H9 (cell line): ENCODE data around the gene NUDT14. TPM values are rescaled to one million over a fixed set of nuclear protein-coding genes. Genes with fewer than 3 reads are reported as not detected.

Source experiments
- DNase-seq: peaks from one replicate; pipeline ENCODE4 v3.0.0-alpha.2; 2017
- H2AFZ ChIP-seq: one replicate; pipeline ENCODE4 v1.6.1; 2013; ENCODE audit warnings: mild to moderate bottlenecking, low read length, control low read depth, moderate library complexity
- H2AK5ac ChIP-seq: 2 replicates; pipeline ENCODE4 v1.6.1; 2013; ENCODE audit warnings: low read length, control low read depth, mixed read lengths; ENCODE audit not compliant: insufficient read length
- H2BK120ac ChIP-seq: one replicate; pipeline ENCODE4 v1.6.1; 2013; ENCODE audit warnings: low read depth, mild to moderate bottlenecking, low read length, control low read depth, inconsistent platforms; ENCODE audit not compliant: poor library complexity, severe bottlenecking
- H2BK12ac ChIP-seq: 2 replicates; pipeline ENCODE4 v1.6.1; 2013; ENCODE audit warnings: low read length, control low read depth, mixed read lengths, low read depth; ENCODE audit not compliant: insufficient read length
- H2BK15ac ChIP-seq: 2 replicates; pipeline ENCODE4 v1.6.1; 2013; ENCODE audit warnings: low read depth, low read length, control low read depth
- H2BK20ac ChIP-seq: one replicate; pipeline ENCODE4 v1.6.1; 2013; ENCODE audit warnings: low read depth, mild to moderate bottlenecking, low read length, control low read depth, inconsistent platforms; ENCODE audit not compliant: poor library complexity, severe bottlenecking
- H2BK5ac ChIP-seq: 2 replicates; pipeline ENCODE4 v1.6.1; 2013; ENCODE audit warnings: low read length, control low read depth, mixed read lengths; ENCODE audit not compliant: insufficient read length
- H3K14ac ChIP-seq: 2 replicates; pipeline ENCODE4 v1.6.1; 2013; ENCODE audit warnings: low read length, control low read depth; ENCODE audit not compliant: insufficient read depth
- H3K18ac ChIP-seq: 2 replicates; pipeline ENCODE4 v1.6.1; 2013; ENCODE audit warnings: low read depth, mild to moderate bottlenecking, mixed read lengths, low read length, control low read depth; ENCODE audit not compliant: insufficient read length
- H3K23ac ChIP-seq: 2 replicates; pipeline ENCODE4 v1.6.1; 2013; ENCODE audit warnings: low read length, control low read depth, mixed read lengths, low read depth; ENCODE audit not compliant: insufficient read length
- H3K23me2 ChIP-seq: 2 replicates; pipeline ENCODE4 v1.6.1; 2013; ENCODE audit warnings: low read depth, mild to moderate bottlenecking, mixed read lengths, low read length, control low read depth; ENCODE audit not compliant: insufficient read length, poor library complexity, severe bottlenecking
- H3K27ac ChIP-seq: 2 replicates; pipeline ENCODE4 v1.5.1; 2013; ENCODE audit warnings: low read length, control low read depth, mixed read lengths, low read depth; ENCODE audit not compliant: insufficient read length
- H3K27me3 ChIP-seq: 2 replicates; pipeline ENCODE4 v1.6.1; 2013; ENCODE audit warnings: low read length, control low read depth, inconsistent platforms; ENCODE audit not compliant: insufficient read depth
- H3K4ac ChIP-seq: 2 replicates; pipeline ENCODE4 v1.6.1; 2013; ENCODE audit warnings: low read depth, mild to moderate bottlenecking, control low read depth, inconsistent platforms, low read length, moderate library complexity
- H3K4me1 ChIP-seq: 2 replicates; pipeline ENCODE4 v1.6.1; 2013; ENCODE audit warnings: low read length, control low read depth, inconsistent platforms; ENCODE audit not compliant: insufficient read depth
- H3K4me2 ChIP-seq: 2 replicates; pipeline ENCODE4 v1.6.1; 2013; ENCODE audit warnings: low read length, control low read depth, mixed read lengths; ENCODE audit not compliant: insufficient read length, insufficient read depth
- H3K56ac ChIP-seq: 2 replicates; pipeline ENCODE4 v1.6.1; 2013; ENCODE audit warnings: low read depth, mild to moderate bottlenecking, mixed read lengths, low read length, control low read depth; ENCODE audit not compliant: insufficient read length
- H3K79me1 ChIP-seq: 2 replicates; pipeline ENCODE4 v1.6.1; 2013; ENCODE audit warnings: low read depth, mild to moderate bottlenecking, moderate library complexity, low read length, control low read depth, inconsistent platforms; ENCODE audit not compliant: insufficient read depth, poor library complexity, severe bottlenecking
- H3K79me2 ChIP-seq: 2 replicates; pipeline ENCODE4 v1.6.1; 2013; ENCODE audit warnings: low read length, control low read depth, inconsistent platforms; ENCODE audit not compliant: insufficient read depth
- H3K9ac ChIP-seq: 2 replicates; pipeline ENCODE4 v1.6.1; 2013; ENCODE audit warnings: low read length, control low read depth, mixed read lengths; ENCODE audit not compliant: insufficient read length; ENCODE audit errors: extremely low read depth
- H3K9me3 ChIP-seq: one replicate; pipeline ENCODE4 v1.6.1; 2013; ENCODE audit warnings: low read depth, low read length, inconsistent platforms; ENCODE audit not compliant: control insufficient read depth
- H3T11ph ChIP-seq: one replicate; pipeline ENCODE4 v1.6.1; 2013; ENCODE audit warnings: mild to moderate bottlenecking, low read length, control low read depth, inconsistent platforms
- H4K20me1 ChIP-seq: one replicate; pipeline ENCODE4 v1.6.1; 2013; ENCODE audit not compliant: control insufficient read depth, insufficient read length, insufficient read depth
- H4K5ac ChIP-seq: 2 replicates; pipeline ENCODE4 v1.6.1; 2013; ENCODE audit warnings: low read depth, mild to moderate bottlenecking, mixed read lengths, low read length, control low read depth; ENCODE audit not compliant: insufficient read length
- H4K8ac ChIP-seq: replicated peaks from 2 replicates; pipeline ENCODE4 v1.6.1; 2013; ENCODE audit warnings: low read length, control low read depth, mixed read lengths, low read depth; ENCODE audit not compliant: insufficient read length
- H4K91ac ChIP-seq: 2 replicates; pipeline ENCODE4 v1.6.1; 2013; ENCODE audit warnings: low read depth, mild to moderate bottlenecking, moderate library complexity, mixed read lengths, low read length, control low read depth; ENCODE audit not compliant: insufficient read length
- H3K27ac Mint-ChIP-seq, 3 experiments: 2 replicates in 2 of 3; 3 replicates in 1 of 3; pipeline ENCODE4 v1.8.0; 2020 to 2021; ENCODE audit warnings: mixed read lengths in 3 of 3, mild to moderate bottlenecking in 1 of 3, moderate library complexity in 1 of 3
- H3K27me3 Mint-ChIP-seq: 2 replicates; pipeline ENCODE4 v1.8.0; 2021; ENCODE audit warnings: low read depth, mild to moderate bottlenecking, moderate library complexity, mixed read lengths
- H3K36me3 Mint-ChIP-seq, 3 experiments: 2 replicates in 2 of 3; 3 replicates in 1 of 3; pipeline ENCODE4 v1.8.0; 2020 to 2021; ENCODE audit warnings: low read depth in 3 of 3, mixed read lengths in 3 of 3; ENCODE audit not compliant: insufficient read depth in 1 of 3
- H3K4me1 Mint-ChIP-seq, 2 experiments: 2 replicates each; pipeline ENCODE4 v1.8.0; 2020; ENCODE audit warnings: mixed read lengths in 2 of 2
- H3K4me3 Mint-ChIP-seq, 2 experiments: 2 replicates in 1 of 2; 3 replicates in 1 of 2; pipeline ENCODE4 v1.8.0; 2020 to 2021; ENCODE audit warnings: mild to moderate bottlenecking in 2 of 2, mixed read lengths in 2 of 2, moderate library complexity in 1 of 2
- H3K9me3 Mint-ChIP-seq, 2 experiments: 2 replicates in 1 of 2; 3 replicates in 1 of 2; pipeline ENCODE4 v1.8.0; 2020; ENCODE audit warnings: mild to moderate bottlenecking in 2 of 2, mixed read lengths in 2 of 2, moderate library complexity in 1 of 2
- WGBS: extraction: QIAGEN DNeasy Blood & Tissue Kit; methylation state at CpG from one replicate; pipeline ENCODE4 v1.1.7; 2013; ENCODE audit warnings: missing lambda C conversion rate, low lambda C conversion rate, mixed read lengths; ENCODE audit not compliant: insufficient read length; ENCODE audit errors: extremely low coverage; 5-methylcytosine and 5-hydroxymethylcytosine counted together
- total RNA-seq: library from RNA; stranded (reverse); gene quantifications from 2 replicates; pipeline ENCODE4 v1.2.1, GENCODE V29; 2021
- TF ChIP-seq, protein P1 (sequence below): fragments of 200-600 bp; sonication (generic); conservative IDR thresholded peaks from 3 replicates; pipeline ENCODE4 v1.8.0; 2021; ENCODE audit warnings: antibody characterized with exemption, mild to moderate bottlenecking

Gene NUDT14
- total RNA-seq, 1 experiment from 2014 or later = 41.1 TPM

DNA sequence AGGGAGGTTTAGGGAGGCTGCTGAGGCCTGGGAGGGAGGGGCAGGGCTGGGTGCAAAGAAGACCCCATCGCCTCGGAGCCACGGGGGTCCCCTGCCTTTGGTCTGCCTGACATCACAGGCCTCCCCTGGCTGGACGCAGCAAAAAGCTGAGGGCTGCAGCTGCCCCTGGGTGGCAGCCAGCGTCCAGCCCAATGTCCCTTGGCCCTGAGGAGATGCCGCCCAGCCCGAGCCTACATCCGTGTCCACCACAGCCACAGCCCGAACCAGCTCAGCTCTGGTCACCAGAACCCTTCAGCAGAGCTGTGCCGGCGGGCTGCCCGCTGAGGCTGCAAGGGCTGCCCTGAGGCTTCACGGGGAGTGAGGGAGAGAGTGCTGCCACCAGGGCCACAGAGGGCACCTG is 1.9 kb downstream of the NUDT14 start:
- Histone ChIP-seq H3K27ac (no peak overlapping the region), H3K4me1 (no peaks in the 10 kb centered on the region), H3K27me3 (no peaks in the 10 kb centered on the region; the same call in 1 of the 2 replicates), H2AFZ (no peak overlapping the region), H3K23me2 (peaks cover 2% of the 10 kb centered on the region), H3K9me3 (no peaks in the 10 kb centered on the region), H3K4me2 (no peak overlapping the region), H3T11ph (no peak overlapping the region), H2BK20ac (no peak overlapping the region), H2BK5ac (no peak overlapping the region), H4K91ac (no peak overlapping the region), H2BK120ac (no peak overlapping the region), H3K56ac (no peak overlapping the region), H4K8ac (no peak overlapping the region), H4K5ac (no peak overlapping the region), H4K20me1 (no peaks in the 10 kb centered on the region), H3K18ac (no peak overlapping the region), H2BK15ac (no peak overlapping the region), H2BK12ac (no peak overlapping the region), H3K23ac (no peak overlapping the region), H2AK5ac (no peak overlapping the region), H3K79me1 (no peaks in the 10 kb centered on the region), H3K4ac (no peak overlapping the region), H3K79me2 (no peaks in the 10 kb centered on the region), H3K14ac (no peak overlapping the region; the same call in 1 of the 2 replicates), H3K9ac (no peak overlapping the region)
- Mint-ChIP-seq H3K27ac (no peak overlapping the region), H3K4me3 (no peak overlapping the region), H3K36me3 (no peaks in the 10 kb centered on the region), H3K9me3 (no peaks in the 10 kb centered on the region), H3K27me3 (peaks cover 27% of the 10 kb centered on the region), H3K4me1 (peaks cover 4 to 10% of the 10 kb centered on the region in 2 experiments; a peak in 3 of 4 replicates)
- TF ChIP-seq, protein P1, sequence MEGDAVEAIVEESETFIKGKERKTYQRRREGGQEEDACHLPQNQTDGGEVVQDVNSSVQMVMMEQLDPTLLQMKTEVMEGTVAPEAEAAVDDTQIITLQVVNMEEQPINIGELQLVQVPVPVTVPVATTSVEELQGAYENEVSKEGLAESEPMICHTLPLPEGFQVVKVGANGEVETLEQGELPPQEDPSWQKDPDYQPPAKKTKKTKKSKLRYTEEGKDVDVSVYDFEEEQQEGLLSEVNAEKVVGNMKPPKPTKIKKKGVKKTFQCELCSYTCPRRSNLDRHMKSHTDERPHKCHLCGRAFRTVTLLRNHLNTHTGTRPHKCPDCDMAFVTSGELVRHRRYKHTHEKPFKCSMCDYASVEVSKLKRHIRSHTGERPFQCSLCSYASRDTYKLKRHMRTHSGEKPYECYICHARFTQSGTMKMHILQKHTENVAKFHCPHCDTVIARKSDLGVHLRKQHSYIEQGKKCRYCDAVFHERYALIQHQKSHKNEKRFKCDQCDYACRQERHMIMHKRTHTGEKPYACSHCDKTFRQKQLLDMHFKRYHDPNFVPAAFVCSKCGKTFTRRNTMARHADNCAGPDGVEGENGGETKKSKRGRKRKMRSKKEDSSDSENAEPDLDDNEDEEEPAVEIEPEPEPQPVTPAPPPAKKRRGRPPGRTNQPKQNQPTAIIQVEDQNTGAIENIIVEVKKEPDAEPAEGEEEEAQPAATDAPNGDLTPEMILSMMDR = no peak
- WGBS = no CpG with 5 or more reads among the region's 13 CpGs
- DNase-seq = no peak
